NCI-H1092 treated with DMSO at 0.1 percent for 48 hours (cell line): Measurements from ENCODE around the gene TUBGCP2.
"Not testable (repeated sequence)": the region's sequence is repeated elsewhere in the genome, so short reads cannot be mapped to it uniquely, and the experiment has no call there.

Source experiments
- DNase-seq: peaks from one replicate; lab custom pipeline; 2025; lab: John Stamatoyannopoulos, UW

TUBGCP2 gene

GRCh38 chr10:133266056-133266795, 42.4 kb downstream of the TUBGCP2 start:
- DNase-seq = no peak

GRCh38 chr10:133265052-133265451, 43.6 kb downstream of the TUBGCP2 start:
- not testable (repeated sequence) for DNase-seq

GRCh38 chr10:133264461-133264860, 44.2 kb downstream of the TUBGCP2 start:
- no peak for DNase-seq

GRCh38 chr10:133263674-133264073, 45.0 kb downstream of the TUBGCP2 start:
- DNase-seq = no peak

GRCh38 chr10:133262696-133263095, 46.0 kb downstream of the TUBGCP2 start:
- peak; percentile 14 for DNase-seq

- DNase-seq = peak; percentile 9
These were observed 46.8 kb downstream of the TUBGCP2 start for GRCh38 chr10:133261726-133262325.

- DNase-seq = peak; percentile 8
These were observed 47.6 kb downstream of the TUBGCP2 start for GRCh38 chr10:133260895-133261725.

- DNase-seq = no peak
These were observed 49.1 kb downstream of the TUBGCP2 start for GRCh38 chr10:133259602-133259989.

- no peak for DNase-seq
These were observed 49.7 kb downstream of the TUBGCP2 start for GRCh38 chr10:133258818-133259601.

GRCh38 chr10:133258066-133258817, 50.4 kb downstream of the TUBGCP2 start:
- DNase-seq = no peak

DNA sequence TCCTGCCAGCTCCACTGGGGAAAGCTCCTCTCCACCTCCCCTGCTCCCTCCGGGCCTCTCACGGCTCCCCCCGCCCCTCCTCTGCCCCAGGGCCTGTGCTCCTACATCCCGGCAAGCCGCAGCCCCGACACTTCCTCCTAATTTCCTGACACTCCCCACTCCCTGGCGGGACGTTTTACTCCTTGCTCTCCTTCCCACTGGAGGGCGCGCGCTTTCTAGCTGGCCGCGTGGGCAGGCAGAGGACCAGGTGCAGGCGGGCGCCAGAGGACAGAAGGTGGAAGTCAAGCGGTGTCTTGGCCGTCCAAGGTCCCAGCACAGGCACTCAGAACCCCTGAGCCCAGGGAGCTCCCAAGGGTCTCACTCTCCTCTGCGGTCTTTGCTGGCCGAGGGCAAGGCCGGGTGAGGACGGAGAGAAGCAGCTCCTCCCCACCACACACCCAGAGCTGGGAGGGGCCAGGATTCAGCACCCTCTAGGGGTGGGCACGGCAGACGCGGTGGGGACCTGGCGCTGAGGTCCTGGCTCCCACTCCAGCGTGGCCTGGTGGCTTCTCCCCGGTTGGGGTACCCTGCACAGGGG, 51.1 kb downstream of the TUBGCP2 start:
- DNase-seq = no peak

DNA sequence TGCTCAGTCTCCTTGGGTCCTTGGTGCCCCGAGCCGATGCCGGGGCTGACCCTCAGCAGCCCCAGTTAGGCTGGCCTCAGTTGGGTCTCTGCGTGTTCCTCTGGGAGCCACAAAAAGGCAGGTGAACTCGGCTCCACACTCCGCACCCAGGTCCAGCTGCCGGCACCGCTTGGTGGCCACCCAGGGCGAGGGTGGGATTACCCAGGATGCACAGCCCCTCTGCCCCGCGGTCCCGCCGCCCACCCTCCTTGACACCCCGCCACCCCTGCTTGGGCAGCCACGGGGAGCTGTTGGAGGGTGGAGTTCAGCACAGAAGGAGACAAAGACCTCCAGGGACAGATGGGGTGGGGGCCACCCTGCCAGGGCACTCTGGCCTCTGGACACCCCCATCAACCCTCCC, 53.3 kb downstream of the TUBGCP2 start:
- DNase-seq = no peak

DNA sequence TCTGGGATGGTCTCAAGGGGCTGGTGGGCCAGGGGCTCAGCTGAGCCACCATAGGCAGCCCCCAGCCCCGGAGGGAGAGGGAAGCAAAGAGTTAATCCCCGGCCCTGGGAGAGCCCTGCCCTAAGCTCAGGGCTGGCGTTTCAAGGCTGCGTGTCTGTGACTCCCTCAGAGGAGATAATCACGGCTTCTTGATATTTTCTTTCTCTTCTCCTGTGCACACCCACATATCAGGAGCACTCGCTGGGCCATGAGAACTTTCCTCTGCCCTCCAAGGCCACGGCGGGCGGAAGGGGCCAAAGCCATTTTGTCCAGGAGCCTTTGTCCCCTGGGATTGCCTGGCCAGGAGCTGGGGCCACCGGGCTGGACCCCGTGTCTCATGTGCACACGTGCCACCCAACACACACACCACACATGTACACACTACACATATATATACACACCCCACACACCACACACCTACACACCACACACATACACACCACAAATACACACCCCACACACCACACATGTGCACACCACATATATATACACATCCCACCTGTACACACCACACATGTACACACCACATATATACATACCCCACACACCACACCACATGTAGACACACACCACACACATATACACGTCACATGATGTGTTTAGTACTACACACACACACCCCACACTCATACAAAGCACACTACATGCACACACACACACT, 54.1 kb downstream of the TUBGCP2 start:
- no peak for DNase-seq

GRCh38 chr10:133253361-133253955, 55.2 kb downstream of the TUBGCP2 start:
- no peak for DNase-seq

- DNase-seq = no peak
These were observed 56.5 kb downstream of the TUBGCP2 start for GRCh38 chr10:133252223-133252552.

DNA sequence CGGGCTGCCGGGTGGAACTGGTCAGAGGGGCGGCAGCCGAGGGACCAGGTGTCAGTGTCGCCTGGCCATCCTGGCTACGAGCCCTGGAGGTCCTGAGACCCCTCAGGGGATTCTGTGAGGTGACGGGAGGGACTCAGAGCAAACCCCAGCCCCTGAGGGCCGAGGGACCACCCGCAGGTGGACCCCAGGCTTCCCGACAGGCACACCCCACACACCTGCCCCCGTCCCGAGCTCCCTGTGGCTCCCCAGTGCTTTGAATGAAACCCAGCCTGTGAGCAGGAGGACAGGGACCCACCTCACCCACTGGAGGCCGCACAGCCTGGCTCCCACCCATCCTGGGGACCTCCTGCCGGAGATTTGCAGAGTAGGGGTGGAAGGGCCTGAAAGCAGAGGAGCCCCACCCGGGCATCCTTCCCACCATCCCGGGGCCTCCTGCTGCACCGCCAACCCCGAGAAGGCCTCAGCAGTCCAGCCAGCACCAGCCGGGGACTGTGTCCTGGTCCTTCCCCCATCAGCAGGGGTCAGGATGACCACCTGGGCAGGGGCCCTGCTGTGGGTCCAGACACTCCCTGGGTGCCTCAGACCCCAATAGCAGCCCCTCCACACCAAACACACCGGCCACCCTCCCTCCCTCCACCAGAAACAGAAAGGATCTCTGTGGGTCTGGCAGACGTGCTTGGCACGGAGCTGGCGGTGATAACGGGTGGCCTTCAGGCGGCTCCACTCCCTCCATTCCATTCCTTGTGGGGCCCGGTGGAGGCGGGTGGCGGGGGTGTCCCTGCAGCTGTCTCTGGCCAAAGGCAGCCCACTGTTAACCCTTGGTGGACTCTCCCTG, 57.1 kb downstream of the TUBGCP2 start:
- no peak for DNase-seq

DNA sequence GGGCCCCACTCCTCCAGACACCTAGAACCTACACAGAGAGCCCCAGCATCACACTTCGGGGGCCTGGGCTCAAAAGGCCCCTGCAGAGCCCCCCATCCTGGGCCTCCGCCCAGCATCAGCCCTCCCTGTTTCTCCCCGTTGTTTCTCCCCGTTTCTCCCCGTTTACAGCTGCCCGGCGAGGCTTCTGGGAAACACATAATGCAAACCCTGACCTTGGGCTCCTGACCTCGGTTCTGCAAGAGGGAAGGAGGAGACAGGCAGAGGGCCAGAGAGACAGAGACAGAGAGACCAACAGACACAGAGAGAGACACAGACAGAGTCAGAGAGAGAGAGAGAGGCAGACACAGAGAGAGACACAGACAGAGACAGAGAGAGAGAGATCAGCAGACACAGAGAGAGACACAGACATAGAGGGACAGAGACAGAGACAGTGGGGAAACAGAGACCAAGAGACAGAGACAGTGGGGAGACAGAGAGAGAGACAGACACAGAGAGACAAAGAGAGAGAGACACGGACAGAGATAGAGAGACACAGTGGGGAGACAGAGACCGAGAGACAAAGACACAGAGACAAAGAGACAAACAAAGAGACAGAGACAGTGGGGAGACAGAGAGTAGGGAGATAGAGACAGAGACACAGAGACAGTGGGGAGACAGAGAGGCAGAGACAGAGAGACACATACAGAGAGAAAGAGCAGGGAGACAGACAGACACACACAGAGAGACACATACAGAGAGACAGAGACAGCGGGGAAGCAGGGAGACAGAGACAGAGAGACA, 58.5 kb downstream of the TUBGCP2 start:
- no peak for DNase-seq

- DNase-seq = no peak
These were observed 59.4 kb downstream of the TUBGCP2 start for GRCh38 chr10:133249094-133249780.
